ENCODE results near the gene SUN3. TPM values are rescaled to one million over a fixed set of nuclear protein-coding genes. Genes with fewer than 3 reads are reported as not detected.

The SUN3 gene
- total and polyA plus RNA-seq, 2 donors from 2014 or later, result 0.54 TPM; not detected in 1

DNA sequence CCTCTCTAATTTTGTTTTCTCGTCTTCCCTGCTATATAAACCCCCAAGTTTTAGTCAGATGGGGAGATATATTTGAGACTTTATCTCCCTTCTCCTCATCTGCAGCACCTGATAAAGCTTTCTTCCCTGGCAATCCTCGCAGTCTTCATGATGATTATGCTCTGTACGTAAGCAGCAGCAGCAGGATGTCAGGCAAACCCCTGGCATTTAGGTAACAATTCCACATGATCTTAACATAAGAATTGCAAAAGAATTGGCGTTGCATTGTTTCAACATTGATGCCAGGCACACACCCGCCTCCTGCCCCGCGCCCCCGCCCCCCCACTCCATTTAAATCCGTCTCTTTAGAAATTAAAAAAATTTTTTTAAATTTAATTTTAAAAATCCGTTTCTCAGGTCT, 86.8 kb downstream of the SUN3 start:
- Histone ChIP-seq H3K27me3 (ENCODE audit: control insufficient read depth, insufficient read depth, low read length) (no peaks in the 10 kb centered on the region), H3K9me3 (ENCODE audit: control insufficient read depth in 2 of 3, insufficient read depth in 1 of 3, low read length in 3 of 3) (no peaks in the 10 kb centered on the region), H3K4me3 (ENCODE audit: low read length in 3 of 3) (no peak overlapping the region), H3K36me3 (ENCODE audit: control insufficient read depth in 2 of 3, insufficient read depth in 3 of 3, low read length in 3 of 3) (no peaks in the 10 kb centered on the region), H3K9ac (ENCODE audit: low read length in 3 of 3) (no peak overlapping the region), H3K27ac (ENCODE audit: low read depth in 2 of 2, low read length in 2 of 2) (no peak overlapping the region), H3K4me1 (ENCODE audit: control insufficient read depth in 2 of 3, insufficient read depth in 2 of 3, low read depth in 1 of 3, low read length in 3 of 3) (peaks cover 0 to 4% (median 3%) of the 10 kb centered on the region in 3 donors)
- TF ChIP-seq, protein P1, sequence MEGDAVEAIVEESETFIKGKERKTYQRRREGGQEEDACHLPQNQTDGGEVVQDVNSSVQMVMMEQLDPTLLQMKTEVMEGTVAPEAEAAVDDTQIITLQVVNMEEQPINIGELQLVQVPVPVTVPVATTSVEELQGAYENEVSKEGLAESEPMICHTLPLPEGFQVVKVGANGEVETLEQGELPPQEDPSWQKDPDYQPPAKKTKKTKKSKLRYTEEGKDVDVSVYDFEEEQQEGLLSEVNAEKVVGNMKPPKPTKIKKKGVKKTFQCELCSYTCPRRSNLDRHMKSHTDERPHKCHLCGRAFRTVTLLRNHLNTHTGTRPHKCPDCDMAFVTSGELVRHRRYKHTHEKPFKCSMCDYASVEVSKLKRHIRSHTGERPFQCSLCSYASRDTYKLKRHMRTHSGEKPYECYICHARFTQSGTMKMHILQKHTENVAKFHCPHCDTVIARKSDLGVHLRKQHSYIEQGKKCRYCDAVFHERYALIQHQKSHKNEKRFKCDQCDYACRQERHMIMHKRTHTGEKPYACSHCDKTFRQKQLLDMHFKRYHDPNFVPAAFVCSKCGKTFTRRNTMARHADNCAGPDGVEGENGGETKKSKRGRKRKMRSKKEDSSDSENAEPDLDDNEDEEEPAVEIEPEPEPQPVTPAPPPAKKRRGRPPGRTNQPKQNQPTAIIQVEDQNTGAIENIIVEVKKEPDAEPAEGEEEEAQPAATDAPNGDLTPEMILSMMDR (IDR thresholded peaks at IDR 0.05; ENCODE audit: borderline replicate concordance, extremely low read depth, insufficient read depth), result no peak
- FAIRE-seq (no peak), DNase-seq (no peak)
- intact Hi-C loops (cut with DNase I), result loop anchor here (10.0 kb wide), 1 partner anchor 163 kb away; no protein-coding TSS in a partner anchor

DNA sequence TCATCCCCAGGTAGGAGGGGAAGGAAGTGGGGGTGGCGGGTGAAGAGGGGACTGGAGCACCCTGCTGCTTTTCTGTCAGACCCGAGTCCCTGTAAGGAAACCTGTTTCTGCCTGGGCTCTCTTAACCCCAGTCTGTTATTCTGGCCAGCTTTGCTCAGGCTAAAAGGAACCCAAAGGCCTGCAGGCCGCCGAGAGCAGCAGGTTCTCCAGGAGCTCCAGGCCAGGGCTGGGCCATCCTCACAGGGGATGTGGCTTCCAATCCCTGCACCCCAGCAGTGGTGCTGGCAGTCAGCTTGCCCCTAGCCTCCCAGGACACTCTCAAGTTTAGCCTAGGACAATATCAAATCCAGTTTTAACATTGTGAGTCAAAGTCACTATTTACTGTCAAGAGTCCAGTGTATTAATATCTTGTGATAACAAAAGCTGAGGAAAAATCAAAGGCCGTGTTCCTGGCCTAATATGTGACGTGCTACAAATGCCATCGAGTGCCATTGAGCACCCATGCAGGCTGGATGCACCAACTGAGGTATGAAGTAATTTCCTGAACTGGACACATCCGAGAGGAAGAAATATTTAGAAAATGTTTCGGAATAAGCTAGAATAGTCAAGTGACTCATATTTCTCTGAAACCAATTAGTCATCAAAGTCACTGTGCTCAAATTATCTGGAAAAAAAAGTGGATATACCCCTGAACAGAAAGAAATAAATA, 87.6 kb downstream of the SUN3 start:
- TF ChIP-seq, protein P1 (IDR thresholded peaks at IDR 0.05; ENCODE audit: borderline replicate concordance, extremely low read depth, insufficient read depth), result no peak
- DNase-seq (peak in 1 of 5 donors; percentile 85), FAIRE-seq (no peak)
- no peak overlapping the region for H3K4me3 ChIP-seq (ENCODE audit: low read length in 3 of 3)
- H3K4me1 ChIP-seq (ENCODE audit: control insufficient read depth in 2 of 3, insufficient read depth in 2 of 3, low read depth in 1 of 3, low read length in 3 of 3), result peaks cover 0 to 4% (median 1%) of the 10 kb centered on the region in 3 donors
- H3K27me3 ChIP-seq (ENCODE audit: control insufficient read depth, insufficient read depth, low read length), result no peaks in the 10 kb centered on the region
- no peaks in the 10 kb centered on the region for H3K36me3 ChIP-seq (ENCODE audit: control insufficient read depth in 2 of 3, insufficient read depth in 3 of 3, low read length in 3 of 3)
- H3K9me3 ChIP-seq (ENCODE audit: control insufficient read depth in 2 of 3, insufficient read depth in 1 of 3, low read length in 3 of 3), result no peaks in the 10 kb centered on the region
- no peak overlapping the region for H3K9ac ChIP-seq (ENCODE audit: low read length in 3 of 3)
- intact Hi-C loops (cut with DNase I), result loop anchor here (10.0 kb wide), 1 partner anchor 164 kb away; no protein-coding TSS in a partner anchor
- H3K27ac ChIP-seq (ENCODE audit: low read depth in 2 of 2, low read length in 2 of 2), result peak overlapping the region in 1 of 2 donors; percentile 70

DNA sequence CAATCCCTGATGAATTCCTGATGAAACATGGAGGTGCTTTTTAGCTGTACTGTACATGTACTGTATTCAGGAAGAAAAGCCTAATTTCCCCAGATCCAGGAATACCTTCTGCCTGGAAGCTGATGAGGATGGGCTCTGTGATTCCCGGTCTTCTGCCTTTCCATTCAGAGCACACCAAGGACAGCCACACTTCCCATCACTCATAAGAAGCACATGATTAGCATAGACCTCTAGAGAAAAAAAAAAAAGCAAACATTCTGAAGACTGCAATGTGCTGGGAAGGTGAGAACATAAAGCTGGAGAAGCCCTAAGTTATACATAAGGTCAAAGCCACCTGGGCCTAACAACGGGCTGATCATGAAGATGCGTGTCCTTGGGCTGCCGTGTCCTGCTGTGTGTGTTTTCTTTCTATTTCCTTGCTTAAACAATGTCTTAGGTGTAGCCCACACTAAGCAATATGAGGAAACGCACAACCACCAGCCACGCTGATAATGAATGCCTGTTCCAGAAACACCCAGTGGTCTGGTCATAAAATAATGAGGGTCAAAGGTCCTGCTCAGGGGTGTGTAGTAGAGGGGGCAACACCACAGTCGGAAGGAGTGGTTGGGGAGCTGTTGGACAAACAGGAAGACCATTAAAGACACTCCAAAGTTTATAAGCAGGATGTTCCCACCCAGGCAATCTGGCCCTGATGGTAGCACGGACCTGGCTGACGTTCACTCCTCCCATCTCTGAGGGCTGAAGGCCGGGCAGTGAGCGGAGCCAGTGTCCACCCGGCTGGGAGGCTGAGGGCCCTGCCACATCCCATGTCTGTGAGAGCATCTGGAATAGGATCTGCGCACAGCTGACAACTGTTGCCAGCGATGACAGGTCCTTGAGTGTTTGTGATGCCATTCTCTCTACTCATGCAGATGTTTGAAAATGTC, 88.6 kb downstream of the SUN3 start:
- FAIRE-seq, result no peak
- Histone ChIP-seq H3K9ac (ENCODE audit: low read length in 3 of 3) (no peak overlapping the region), H3K27ac (ENCODE audit: low read depth in 2 of 2, low read length in 2 of 2) (peak overlapping the region; percentile 0 to 70), H3K9me3 (ENCODE audit: control insufficient read depth in 2 of 3, insufficient read depth in 1 of 3, low read length in 3 of 3) (no peaks in the 10 kb centered on the region), H3K36me3 (ENCODE audit: control insufficient read depth in 2 of 3, insufficient read depth in 3 of 3, low read length in 3 of 3) (no peaks in the 10 kb centered on the region), H3K4me3 (ENCODE audit: low read length in 3 of 3) (no peak overlapping the region), H3K4me1 (ENCODE audit: control insufficient read depth in 2 of 3, insufficient read depth in 2 of 3, low read depth in 1 of 3, low read length in 3 of 3) (peaks cover 0 to 4% (median 0%) of the 10 kb centered on the region in 3 donors), H3K27me3 (ENCODE audit: control insufficient read depth, insufficient read depth, low read length) (no peaks in the 10 kb centered on the region)
- intact Hi-C loops (cut with DNase I), result loop anchor here (10.0 kb wide), 1 partner anchor 164 kb away; no protein-coding TSS in a partner anchor
- DNase-seq, result peak in 1 of 5 donors; percentile 30
- TF ChIP-seq, protein P1 (IDR thresholded peaks at IDR 0.05; ENCODE audit: borderline replicate concordance, extremely low read depth, insufficient read depth), result no peak
